ENCODE measurements around the gene DPH7. TPM values are rescaled to one million over a fixed set of nuclear protein-coding genes. Genes with fewer than 3 reads are reported as not detected.
"Not testable (repeated sequence)": the region's sequence is repeated elsewhere in the genome, so short reads cannot be mapped to it uniquely, and the experiment has no call there.

Gene DPH7
- polyA plus RNA-seq, 3 donors from 2014 or later: 21.4 to 32.4 (median 30.1) TPM

DNA sequence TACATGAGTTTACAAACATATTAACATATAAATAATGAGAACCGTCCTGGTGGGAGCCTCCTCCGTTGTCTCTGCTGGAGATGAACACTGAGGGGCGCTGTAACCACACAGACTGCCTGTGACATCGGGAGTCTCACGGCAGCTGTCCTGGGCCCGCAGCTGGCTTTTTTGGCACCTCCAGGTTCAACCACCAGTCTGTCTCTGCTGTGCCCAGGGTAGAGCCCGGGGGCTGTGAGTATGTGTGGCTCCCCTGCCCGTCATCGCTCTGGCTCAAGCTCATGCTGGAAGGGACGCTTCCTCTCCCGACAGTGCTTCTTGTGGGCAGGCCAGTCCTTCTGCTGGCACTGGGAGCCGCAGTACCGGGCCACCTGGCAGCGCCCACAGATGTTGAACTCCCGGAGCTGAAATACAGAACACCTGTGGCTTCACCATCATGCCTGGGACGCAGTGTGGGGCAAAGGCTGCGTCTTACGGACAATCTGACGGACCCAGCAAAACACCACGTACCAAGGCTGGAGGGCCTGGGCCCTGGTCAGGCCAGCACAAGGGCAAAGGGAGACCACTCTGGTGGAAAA is 3.6 kb upstream of the DPH7 start:
- H3K9me3 Mint-ChIP-seq: no peaks in the 10 kb centered on the region
- H3K27ac Mint-ChIP-seq: no peak overlapping the region
- no peak for DNase-seq
- H3K27me3 Mint-ChIP-seq (ENCODE audit: low read depth in 3 of 3): no peaks in the 10 kb centered on the region
- H3K4me1 Mint-ChIP-seq: peaks cover 8 to 14% of the 10 kb centered on the region in 2 donors
- no peak overlapping the region for H3K4me3 Mint-ChIP-seq
- peaks cover 0 to 19% (median 0%) of the 10 kb centered on the region in 3 donors for H3K36me3 Mint-ChIP-seq

DNA sequence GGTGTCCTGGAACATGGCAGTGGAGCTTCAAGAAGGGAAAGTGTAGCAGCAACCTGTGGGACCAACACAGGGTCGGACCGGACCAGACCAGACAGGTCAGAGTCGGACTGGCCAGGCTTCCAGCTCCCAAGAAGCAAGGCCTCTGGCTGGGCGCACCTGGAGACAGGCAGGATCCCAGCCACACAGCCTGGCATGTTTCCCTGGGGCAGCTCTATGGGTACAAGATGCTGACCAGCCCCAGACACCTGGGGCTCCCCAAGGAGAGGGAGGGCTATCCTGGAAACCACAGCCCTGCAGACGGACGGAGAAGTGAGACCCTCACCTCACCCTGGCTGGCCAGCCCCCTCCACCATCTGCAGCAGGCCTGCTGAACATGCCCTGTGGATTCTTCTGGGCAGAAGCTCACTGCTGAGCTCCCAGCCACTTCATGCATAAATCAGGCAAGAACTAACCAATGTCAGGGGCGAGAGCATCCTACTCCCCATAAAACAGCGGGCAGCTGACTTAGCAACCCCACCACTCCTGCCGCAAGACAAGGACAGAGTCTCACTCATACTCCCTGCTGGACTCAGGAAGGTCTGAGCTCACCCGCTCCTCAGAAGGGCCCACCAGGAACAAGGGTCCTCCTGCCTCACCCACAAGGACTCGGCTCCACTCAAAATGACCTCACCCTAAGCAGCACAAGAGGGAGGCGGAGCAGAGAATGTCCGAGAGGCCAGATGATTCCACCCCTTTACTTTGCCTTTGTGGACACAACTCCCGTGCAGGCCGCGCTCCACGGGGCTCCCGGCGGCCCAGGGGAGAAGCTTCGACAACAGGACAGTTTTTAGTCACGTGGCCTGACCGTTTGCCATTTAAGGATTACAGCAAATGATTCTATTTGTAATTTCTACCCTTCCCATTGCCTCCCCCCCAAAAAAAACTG is 2.9 kb upstream of the DPH7 start:
- Mint-ChIP-seq H3K27ac (no peak overlapping the region), H3K9me3 (no peaks in the 10 kb centered on the region), H3K4me1 (peaks cover 15 to 19% of the 10 kb centered on the region in 2 donors), H3K36me3 (peaks cover 0 to 19% (median 0%) of the 10 kb centered on the region in 3 donors), H3K4me3 (no peak overlapping the region), H3K27me3 (ENCODE audit: low read depth in 3 of 3) (no peaks in the 10 kb centered on the region)
- no peak for DNase-seq

DNA sequence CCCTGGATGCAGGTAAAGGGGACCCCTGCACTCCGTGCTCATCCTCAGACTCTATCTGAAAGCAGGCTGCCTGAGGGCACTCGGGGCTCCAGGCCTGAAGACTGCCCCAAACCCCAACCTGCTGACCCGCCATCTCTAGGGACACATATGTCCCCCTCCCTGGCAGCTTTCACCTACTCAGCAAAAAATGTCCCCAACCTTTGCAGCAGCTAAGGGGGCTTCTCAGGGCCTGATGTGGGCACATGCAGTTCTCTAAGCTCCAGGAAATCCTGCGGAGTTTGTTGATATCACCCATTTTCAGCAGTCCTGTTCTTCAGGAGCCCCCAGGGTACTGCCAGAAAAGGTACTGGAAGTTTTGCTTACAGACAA is 2.2 kb upstream of the DPH7 start:
- no peak for DNase-seq
- Mint-ChIP-seq H3K36me3 (peaks cover 0 to 13% (median 0%) of the 10 kb centered on the region in 3 donors), H3K9me3 (no peaks in the 10 kb centered on the region), H3K27me3 (ENCODE audit: low read depth in 3 of 3) (no peaks in the 10 kb centered on the region), H3K27ac (no peak overlapping the region), H3K4me1 (peaks cover 21 to 23% of the 10 kb centered on the region in 2 donors), H3K4me3 (no peak overlapping the region)

DNA sequence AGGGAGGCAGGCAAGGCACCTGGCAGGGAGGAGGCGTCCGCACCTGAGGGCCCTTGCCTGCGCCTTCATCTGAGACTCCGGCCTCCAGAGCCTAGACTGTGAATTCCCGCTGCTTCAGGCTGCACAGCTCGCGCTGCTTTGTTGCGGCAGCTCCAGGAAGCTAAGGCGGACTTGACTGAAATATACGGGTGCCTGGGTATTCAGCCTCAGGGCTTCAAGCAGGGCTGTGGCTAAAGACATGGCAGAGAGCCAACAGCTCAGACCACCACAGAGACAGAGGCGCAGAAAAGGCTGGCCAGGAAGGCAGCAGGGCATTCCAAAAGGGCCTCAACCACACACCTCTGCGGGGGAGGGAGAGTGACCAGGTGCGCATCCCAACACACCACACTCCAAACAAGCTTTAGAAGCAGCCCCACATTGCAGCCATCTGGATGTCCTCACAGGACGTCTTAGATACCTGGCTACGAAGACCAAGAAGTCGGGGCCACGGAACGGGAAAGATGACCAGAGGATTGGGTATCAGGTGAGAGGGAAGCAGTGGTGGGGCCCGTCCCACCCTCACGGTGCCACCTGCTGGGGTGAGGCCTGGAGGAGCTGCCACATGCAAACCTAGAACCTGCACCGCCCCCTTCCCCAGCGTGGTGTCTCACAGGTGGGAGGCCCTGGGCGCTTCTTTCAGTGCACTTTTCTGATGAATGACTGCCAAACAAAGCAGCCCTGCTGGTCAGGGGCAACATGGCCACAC is 1.7 kb upstream of the DPH7 start:
- H3K9me3 Mint-ChIP-seq: no peaks in the 10 kb centered on the region
- H3K27ac Mint-ChIP-seq: no peak overlapping the region
- peaks cover 0 to 17% (median 0%) of the 10 kb centered on the region in 3 donors for H3K36me3 Mint-ChIP-seq
- H3K4me1 Mint-ChIP-seq: peaks cover 26 to 29% of the 10 kb centered on the region in 2 donors
- no peaks in the 10 kb centered on the region for H3K27me3 Mint-ChIP-seq (ENCODE audit: low read depth in 3 of 3)
- H3K4me3 Mint-ChIP-seq: no peak overlapping the region
- no peak for DNase-seq

DNA sequence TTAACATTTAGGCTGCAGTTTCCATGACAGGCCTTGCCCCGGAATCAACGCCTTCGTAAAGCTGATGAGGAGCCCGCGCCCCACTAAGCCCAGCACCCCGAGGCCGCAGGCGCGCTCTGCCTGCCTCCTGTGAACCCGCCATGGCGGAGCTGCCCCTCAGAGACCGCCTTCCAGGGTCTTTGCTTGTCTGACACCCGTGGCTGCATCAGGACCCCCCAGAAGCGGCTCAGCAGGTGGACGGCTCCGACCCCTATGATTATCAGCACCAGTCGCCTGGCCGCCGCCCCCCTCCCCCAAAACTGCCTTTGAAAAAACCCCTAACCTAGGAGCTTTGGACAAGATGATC is 507 bp upstream of the DPH7 start:
- Mint-ChIP-seq H3K4me3 (peak overlapping the region; percentile 77 to 83 (median 81)), H3K27ac (peak overlapping the region in 5 of 6 donors; percentile 37 to 80 (median 50)), H3K27me3 (ENCODE audit: low read depth in 3 of 3) (no peaks in the 10 kb centered on the region), H3K9me3 (no peaks in the 10 kb centered on the region), H3K36me3 (peaks cover 0 to 18% (median 0%) of the 10 kb centered on the region in 3 donors), H3K4me1 (peaks cover 30 to 31% of the 10 kb centered on the region in 2 donors)
- DNase-seq: no peak

DNA sequence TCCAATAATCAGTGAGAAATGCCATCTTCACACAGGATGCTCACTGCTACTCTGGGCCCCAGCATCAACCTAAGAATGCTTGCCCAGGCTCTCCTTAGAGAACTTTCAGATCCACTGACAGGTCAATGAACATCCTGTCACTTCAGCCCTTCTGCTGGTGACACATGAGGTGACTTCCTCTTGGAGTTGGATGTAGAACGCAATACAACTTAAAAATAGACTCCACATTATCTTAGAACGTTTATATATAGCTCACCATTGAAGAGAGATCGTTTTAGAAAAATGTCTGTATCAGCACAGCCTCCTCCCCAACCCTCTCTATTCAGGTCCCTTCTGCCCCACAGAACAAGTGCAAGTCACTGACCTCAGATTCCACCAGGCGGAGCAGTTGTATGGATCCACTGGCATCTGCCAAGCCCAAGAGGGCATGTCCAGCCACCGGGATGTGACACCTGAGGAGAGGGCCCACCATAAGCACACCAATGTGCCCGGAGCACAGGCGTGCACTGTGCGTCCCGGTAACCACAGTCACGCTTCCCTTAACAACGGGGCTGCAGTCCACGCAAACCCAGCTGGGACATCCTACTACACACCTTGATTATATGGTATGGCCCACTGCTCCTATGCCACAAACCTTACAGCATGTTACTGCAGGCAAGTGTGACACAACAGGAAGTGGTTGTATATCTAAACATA is 2.9 kb downstream of the DPH7 start:
- Mint-ChIP-seq H3K4me1 (peaks cover 30 to 31% of the 10 kb centered on the region in 2 donors), H3K27ac (no peak overlapping the region), H3K27me3 (ENCODE audit: low read depth in 3 of 3) (no peaks in the 10 kb centered on the region), H3K9me3 (no peaks in the 10 kb centered on the region), H3K4me3 (peak overlapping the region in 4 of 5 donors; percentile 17 to 51 (median 36)), H3K36me3 (peaks cover 0 to 16% (median 3%) of the 10 kb centered on the region in 3 donors)
- no peak for DNase-seq

DNA sequence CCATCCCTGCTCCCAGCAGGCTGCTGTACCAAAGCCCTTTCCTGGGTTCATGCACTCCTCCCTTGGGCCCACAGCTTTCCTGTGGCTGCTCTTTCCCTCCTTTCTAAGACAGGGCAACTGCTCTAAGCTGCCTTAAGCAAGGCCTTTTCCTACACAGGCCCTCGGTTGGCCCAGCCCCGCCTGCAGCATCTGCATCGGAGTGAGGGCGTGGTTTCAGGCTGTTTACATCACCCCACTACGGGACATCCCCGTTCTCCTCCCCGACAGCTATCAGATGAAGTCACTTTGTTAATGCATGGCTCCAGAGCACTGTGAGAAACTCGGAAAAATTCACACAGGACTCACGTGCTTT is 3.4 kb downstream of the DPH7 start:
- Mint-ChIP-seq H3K27me3 (ENCODE audit: low read depth in 3 of 3) (no peaks in the 10 kb centered on the region), H3K27ac (no peak overlapping the region), H3K9me3 (no peaks in the 10 kb centered on the region), H3K4me1 (peaks cover 30 to 31% of the 10 kb centered on the region in 2 donors), H3K4me3 (no peak overlapping the region), H3K36me3 (peaks cover 0 to 16% (median 7%) of the 10 kb centered on the region in 3 donors)
- no peak for DNase-seq

DNA sequence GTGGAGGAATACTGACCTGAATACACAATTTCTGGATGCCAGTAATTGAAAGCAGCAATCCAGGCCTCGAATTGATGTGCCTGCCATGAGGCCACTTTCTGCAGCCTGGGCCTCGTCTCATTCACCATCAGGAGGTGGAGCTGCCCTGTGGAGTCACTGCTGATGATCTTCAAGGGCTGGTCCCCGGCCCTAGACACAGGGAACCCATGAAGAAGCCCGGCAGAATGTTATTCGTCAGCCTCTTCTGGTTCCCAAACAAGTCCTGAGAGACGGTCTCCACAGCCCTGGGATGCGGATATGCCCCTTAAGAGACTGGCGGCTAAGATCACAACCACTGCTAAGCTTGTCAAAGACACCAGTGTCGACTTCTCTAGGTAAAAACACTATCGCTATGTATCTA is 4.5 kb downstream of the DPH7 start:
- H3K36me3 Mint-ChIP-seq: peaks cover 0 to 16% (median 7%) of the 10 kb centered on the region in 3 donors
- peaks cover 27 to 31% of the 10 kb centered on the region in 2 donors for H3K4me1 Mint-ChIP-seq
- no peaks in the 10 kb centered on the region for H3K27me3 Mint-ChIP-seq (ENCODE audit: low read depth in 3 of 3)
- H3K27ac Mint-ChIP-seq: no peak overlapping the region
- H3K9me3 Mint-ChIP-seq: no peaks in the 10 kb centered on the region
- H3K4me3 Mint-ChIP-seq: no peak overlapping the region
- no peak for DNase-seq

DNA sequence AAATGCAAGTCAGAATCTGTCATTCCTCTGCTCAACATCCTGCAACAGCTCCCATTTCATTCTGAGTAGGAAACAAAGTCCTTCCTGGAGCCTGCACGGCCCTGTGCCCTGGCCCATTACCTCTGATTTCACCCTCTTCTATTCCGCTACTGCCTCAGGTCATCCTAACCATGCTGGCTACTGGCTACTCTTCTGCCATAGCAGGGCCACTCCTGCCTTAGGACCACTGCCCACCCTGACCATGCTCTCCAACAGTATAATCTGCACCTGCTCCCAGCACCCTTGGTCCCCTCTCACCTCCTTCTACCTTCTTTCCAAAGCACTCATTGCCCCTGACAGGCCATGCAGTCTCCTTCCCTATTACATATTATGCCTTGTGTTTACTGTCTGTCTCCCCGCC is 8.2 kb downstream of the DPH7 start:
- Mint-ChIP-seq H3K27ac (peak overlapping the region in 3 of 6 donors; percentile 47 to 73 (median 72)), H3K27me3 (ENCODE audit: low read depth in 3 of 3) (no peaks in the 10 kb centered on the region), H3K9me3 (no peaks in the 10 kb centered on the region), H3K36me3 (peaks cover 0 to 13% (median 7%) of the 10 kb centered on the region in 3 donors), H3K4me1 (peaks cover 3 to 7% of the 10 kb centered on the region in 2 donors), H3K4me3 (no peak overlapping the region)
- DNase-seq: no peak

DNA sequence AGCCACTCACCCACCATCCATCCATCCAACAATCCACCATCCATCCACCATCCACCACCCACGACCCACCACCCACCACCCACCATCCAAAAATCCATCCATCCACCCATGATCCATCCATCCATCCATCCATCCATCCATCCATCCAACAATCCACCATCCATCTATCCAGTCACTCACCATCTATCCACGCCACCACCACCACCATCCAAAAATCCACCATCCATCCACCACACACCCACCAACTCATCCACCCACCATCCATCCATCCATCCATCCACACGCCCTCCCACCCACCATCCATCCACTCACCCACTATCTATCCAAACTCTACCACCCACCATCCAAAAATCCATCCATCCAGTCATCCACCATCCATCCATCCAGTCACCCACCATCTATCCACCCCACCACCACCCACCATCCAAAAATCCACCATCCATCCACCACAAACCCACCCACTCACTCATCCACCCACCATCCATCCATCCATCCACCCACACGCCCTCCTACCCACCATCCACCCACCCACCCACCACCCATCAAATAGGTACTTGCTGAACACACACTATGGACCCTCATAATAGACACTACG is 9.0 kb downstream of the DPH7 start:
- Mint-ChIP-seq H3K9me3 (no peaks in the 10 kb centered on the region), H3K27me3 (ENCODE audit: low read depth in 3 of 3) (no peaks in the 10 kb centered on the region), H3K36me3 (peaks cover 0 to 10% (median 7%) of the 10 kb centered on the region in 3 donors), H3K4me1 (no peaks in the 10 kb centered on the region), H3K27ac (no peak overlapping the region), H3K4me3 (no peak overlapping the region)
- no peak for DNase-seq

DNA sequence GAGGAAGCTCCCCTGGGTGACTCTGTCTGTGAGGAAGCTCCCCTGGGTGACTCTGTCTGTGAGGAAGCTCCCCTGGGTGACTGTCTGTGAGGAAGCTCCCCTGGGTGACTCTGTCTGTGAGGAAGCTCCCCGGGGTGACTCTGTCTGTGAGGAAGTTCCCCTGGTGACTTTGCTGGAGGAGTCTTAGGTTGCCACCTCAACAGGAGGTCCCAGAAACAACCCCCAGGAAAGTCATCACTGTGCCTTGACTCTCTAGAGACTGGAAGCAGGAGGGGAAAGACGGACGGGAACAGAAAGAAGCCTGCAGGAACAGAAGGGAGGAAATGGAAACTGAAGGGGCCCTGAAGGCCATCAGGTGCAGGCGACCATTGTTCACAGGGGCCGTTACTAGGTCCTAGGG is 10.3 kb downstream of the DPH7 start:
- H3K27me3 Mint-ChIP-seq (ENCODE audit: low read depth in 3 of 3); DNase-seq; H3K27ac Mint-ChIP-seq; H3K9me3 Mint-ChIP-seq; H3K4me1 Mint-ChIP-seq; H3K4me3 Mint-ChIP-seq: not testable (repeated sequence)
- peaks cover 5 to 20% (median 12%) of the 10 kb centered on the region in 3 donors for H3K36me3 Mint-ChIP-seq

DNA sequence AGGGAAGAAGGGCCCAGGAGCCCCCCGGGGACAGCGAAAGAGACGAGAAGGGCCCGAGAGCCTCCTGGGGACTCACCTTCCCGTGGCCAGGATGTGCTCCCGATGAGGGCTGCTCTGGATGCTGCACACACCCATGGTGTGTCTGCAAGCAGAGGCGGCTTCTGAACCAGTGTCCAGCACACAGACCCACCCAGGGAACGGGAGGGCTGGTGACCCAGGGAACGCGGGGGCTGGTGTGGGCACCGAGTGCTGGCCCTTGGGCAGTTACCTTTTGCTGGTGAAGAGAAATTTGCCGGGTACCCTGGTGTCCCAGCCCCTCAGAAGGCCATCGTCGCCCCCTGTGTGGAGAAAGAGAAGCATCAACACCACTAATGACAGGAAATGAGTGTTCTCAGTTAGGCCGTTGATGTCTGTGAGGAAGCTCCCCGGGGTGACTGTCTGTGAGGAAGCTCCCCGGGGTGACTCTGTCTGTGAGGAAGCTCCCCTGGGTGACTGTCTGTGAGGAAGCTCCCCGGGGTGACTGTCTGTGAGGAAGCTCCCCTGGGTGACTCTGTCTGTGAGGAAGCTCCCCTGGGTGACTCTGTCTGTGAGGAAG is 13.8 kb downstream of the DPH7 start:
- H3K4me3 Mint-ChIP-seq: no peak overlapping the region
- no peaks in the 10 kb centered on the region for H3K9me3 Mint-ChIP-seq
- H3K4me1 Mint-ChIP-seq: no peaks in the 10 kb centered on the region
- no peak for DNase-seq
- peak overlapping the region in 1 of 6 donors; percentile 53 for H3K27ac Mint-ChIP-seq
- peaks cover 8 to 25% (median 12%) of the 10 kb centered on the region in 3 donors for H3K36me3 Mint-ChIP-seq
- H3K27me3 Mint-ChIP-seq (ENCODE audit: low read depth in 3 of 3): no peaks in the 10 kb centered on the region

DNA sequence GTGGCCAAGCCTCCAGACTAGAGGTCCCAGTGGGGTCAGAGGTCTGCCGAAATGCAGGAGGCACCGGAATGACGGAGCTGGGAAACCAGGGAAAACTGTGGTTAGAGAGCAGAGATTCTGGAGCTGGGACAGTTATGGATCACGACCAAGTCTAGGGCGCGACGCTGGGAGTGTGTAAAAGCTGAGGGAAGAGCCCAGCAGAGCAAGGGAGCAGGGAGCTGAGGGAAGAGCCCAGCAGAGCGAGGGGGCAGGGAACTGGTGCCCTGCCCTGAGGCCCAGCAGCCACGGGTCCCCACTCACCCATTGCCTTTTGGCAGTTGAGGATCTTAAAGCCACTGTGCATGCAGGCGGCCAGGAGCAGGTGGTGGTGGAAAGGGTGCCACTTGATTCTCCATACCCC is 14.6 kb downstream of the DPH7 start:
- Mint-ChIP-seq H3K4me3 (no peak overlapping the region), H3K27me3 (ENCODE audit: low read depth in 3 of 3) (no peaks in the 10 kb centered on the region), H3K9me3 (no peaks in the 10 kb centered on the region), H3K27ac (peak overlapping the region in 1 of 6 donors; percentile 55), H3K4me1 (no peaks in the 10 kb centered on the region), H3K36me3 (peaks cover 12 to 29% (median 12%) of the 10 kb centered on the region in 3 donors)
- DNase-seq: no peak

All from immature natural killer cell (primary cell).